Endothelial cell of umbilical vein (primary cell): ENCODE measurements around the gene ZIC2.

Experiments used
- POLR2A ChIP-seq: IDR thresholded peaks from 2 replicates; pipeline ENCODE4 v1.6.1; 2012; ENCODE audit warnings: low read depth, mild to moderate bottlenecking, control low read depth, low read length
- TF ChIP-seq, protein P1 (sequence below), 2 donors: IDR thresholded peaks; 1 replicate in 1 of 2; 2 replicates in 1 of 2; pipeline ENCODE4 v1.5.1; 2011; ENCODE audit warnings: low read length in 2 of 2, mild to moderate bottlenecking in 2 of 2, moderate library complexity in 2 of 2, control low read depth in 1 of 2, inconsistent platforms in 1 of 2, low read depth in 1 of 2; ENCODE audit not compliant: insufficient read depth in 1 of 2; ENCODE audit errors: extremely low read depth in 1 of 2

DNA sequence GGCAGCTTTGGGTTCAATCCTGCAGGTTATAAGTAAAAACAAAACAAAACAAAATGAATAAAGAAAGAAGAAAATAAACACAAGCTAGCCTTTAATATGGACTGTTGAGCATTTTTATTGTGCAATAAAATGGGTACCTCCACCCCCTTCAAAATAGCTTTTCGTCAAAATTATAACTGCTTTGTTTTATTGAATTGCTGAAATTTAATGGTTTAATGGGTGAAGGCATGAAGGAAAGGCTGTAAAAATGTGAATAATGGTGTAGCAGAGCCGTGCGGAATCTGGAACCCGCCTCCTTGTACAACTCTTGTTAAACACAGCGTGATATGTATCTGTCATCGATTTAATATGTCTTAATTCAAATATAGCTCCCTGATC is 7.8 kb upstream of the ZIC2 start:
- TF ChIP-seq, protein P1, sequence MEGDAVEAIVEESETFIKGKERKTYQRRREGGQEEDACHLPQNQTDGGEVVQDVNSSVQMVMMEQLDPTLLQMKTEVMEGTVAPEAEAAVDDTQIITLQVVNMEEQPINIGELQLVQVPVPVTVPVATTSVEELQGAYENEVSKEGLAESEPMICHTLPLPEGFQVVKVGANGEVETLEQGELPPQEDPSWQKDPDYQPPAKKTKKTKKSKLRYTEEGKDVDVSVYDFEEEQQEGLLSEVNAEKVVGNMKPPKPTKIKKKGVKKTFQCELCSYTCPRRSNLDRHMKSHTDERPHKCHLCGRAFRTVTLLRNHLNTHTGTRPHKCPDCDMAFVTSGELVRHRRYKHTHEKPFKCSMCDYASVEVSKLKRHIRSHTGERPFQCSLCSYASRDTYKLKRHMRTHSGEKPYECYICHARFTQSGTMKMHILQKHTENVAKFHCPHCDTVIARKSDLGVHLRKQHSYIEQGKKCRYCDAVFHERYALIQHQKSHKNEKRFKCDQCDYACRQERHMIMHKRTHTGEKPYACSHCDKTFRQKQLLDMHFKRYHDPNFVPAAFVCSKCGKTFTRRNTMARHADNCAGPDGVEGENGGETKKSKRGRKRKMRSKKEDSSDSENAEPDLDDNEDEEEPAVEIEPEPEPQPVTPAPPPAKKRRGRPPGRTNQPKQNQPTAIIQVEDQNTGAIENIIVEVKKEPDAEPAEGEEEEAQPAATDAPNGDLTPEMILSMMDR (IDR thresholded peaks at IDR 0.05; ENCODE audit: extremely low read depth in 1 of 2, insufficient read depth in 1 of 2, low read depth in 1 of 2, low read length in 2 of 2), result no peak
- TF ChIP-seq POLR2A, result no peak
